Activated CD8-positive, alpha-beta memory T cell treated with anti-CD3 and anti-CD28 coated beads for 4 hours (primary cell): ENCODE data around the gene BRD7.

ENCODE experiments used
- DNase-seq, 2 donors: peaks; one replicate each; pipeline ENCODE4 v3.0.0-alpha.2; 2020; ENCODE audit warnings: low read depth in 2 of 2

Gene BRD7

DNA sequence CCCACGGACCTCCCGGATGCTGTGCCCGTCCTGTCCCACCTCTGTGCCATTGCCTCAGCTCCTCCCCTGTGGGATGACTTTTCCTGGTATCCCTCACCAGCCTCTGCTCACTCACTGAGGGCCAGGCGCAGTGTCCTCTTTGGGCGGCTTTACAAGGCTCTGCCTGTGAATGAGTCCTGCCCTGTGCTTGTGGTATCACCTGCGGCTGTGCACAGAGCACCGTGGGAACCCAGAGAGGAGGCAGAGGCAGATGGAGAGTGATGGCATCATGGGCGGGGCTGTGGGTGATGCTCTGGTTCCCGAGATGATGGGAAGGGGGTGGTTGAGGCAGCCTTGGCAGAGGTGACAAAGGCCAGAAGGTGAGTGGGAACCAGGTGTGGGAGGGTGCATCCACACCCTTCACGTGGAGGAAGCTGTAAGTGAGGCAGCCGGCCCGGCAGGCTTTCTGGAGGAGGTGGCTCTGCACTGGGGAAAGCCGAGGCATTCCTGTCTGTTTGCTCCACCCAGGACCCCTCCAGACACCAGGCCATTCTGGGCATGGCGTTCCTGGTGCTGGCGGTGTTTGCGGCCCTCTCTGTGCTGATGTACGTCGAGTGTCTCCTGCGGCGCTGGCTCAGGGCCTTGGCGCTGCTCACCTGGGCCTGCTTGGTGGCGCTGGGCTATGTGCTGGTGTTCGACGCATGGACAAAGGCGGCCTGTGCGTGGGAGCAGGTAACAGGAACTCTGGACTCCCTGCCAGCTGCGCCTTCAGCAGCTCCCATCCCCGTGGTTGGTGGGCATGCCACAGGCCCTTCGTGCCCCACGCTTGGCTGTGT is 78.6 kb downstream of the BRD7 start:
- no peak for DNase-seq

GRCh38 chr16:50288920-50289319 is 79.9 kb downstream of the BRD7 start:
- DNase-seq: no peak

GRCh38 chr16:50288026-50288425 is 80.8 kb downstream of the BRD7 start:
- no peak for DNase-seq

DNA sequence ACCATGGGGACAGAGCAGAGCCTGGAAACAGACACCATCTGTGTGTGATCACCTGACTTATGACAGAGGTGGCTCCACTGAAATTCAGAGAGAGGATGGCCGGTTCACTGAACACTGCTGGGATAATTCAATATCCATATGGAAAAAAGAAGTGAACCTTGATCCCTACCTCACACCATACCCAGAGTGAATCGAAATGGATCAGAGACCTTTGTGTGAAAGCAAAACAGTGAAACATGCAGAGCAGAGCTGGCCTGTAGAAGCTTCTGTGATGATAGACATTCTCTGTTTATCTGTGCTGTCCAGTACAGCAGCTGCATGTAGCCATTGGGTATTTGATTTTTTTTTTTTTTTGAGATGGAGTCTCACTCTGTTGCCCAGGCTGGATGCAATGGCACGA is 82.1 kb downstream of the BRD7 start:
- no peak for DNase-seq

DNA sequence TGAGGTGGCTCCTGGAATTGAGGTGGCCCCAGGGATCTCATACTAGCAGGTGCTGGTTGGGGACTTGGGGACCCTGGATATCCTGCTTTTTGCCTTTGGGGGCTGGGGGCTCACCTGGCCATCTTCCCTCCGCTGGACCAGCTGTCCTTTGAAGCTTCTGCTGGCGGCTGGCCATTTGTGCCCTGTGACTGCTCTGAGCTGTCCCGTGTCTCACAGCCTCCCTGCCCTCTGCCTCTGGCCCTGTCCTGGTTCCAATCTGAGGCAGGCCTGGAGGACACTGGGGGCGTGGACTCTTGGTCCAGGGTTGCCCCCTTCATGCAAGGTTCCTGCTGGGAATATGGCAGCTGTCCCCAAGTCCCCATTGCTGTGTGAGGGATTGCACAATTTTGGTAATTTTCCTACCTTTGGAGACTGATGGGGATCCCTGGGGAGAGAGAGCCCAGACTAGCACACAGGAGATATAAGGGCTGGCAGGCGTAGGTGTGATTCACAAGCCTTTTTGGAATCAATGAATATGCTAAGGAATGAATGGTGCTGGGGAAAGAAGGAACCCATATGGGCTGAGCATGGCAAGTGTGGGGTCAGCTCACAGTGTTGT is 83.3 kb downstream of the BRD7 start:
- no peak for DNase-seq

GRCh38 chr16:50284131-50284911 is 84.5 kb downstream of the BRD7 start:
- DNase-seq: no peak

GRCh38 chr16:50282955-50283631 is 85.7 kb downstream of the BRD7 start:
- DNase-seq: no peak

DNA sequence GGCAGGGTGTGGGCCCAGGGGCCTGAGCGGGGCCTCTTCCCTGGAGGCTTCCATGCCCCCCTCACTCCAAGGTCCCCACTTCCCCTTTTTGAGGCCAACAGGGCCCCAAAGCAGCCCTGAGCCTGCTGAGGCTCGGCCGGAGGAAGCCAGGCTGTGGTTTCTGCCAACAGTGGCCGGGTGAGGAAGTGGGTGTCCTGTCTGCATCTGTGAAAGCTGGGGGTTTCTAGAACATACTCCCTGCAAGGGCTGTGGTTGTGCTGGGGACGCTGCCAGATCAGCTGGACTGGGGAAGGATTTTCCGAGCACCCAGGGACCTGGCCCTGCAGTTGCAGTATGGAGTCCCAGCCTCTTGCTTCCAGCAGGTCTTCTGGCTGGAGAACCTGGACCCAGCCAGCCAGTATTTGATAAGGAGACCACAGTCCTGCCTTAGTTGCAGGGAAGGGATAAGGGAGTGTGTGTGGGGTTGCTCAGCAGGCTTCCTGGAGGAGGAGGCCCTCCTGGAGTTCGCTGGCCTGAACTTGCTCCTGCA is 86.7 kb downstream of the BRD7 start:
- peak; percentile 33 to 44 for DNase-seq

DNA sequence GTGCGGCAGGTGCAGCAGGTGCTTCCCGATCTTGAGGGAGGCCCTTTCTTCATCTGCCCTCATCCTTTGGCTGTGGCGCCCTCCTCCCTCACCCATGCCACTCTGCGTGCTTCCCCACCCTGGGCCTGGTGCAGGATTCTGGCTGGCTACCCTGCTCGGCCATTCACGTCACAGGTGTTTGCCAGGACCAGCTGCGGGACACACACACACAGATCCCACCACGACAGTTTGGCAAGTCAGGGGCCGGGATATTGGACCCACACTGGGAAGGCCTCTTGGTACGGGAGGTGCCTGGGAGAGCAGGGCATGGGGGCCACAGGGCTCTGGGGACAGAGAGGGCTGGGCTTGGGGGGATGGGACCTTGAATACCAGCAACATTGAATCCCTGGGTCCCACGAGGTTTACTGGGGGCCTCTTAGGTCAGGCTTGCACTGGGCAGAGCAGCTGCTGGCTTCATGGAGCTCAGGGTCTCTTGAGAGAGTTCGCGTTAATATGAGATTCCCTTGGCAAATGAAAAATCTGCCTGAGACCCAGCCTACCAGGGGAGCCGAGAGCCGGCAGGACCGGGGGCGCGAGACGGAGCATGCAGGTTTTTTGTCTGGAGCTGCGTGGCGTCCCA is 87.3 kb downstream of the BRD7 start:
- no peak for DNase-seq

- no peak for DNase-seq
These were observed 87.9 kb downstream of the BRD7 start for GRCh38 chr16:50280932-50281331.

GRCh38 chr16:50279504-50279865 is 89.3 kb downstream of the BRD7 start:
- no peak for DNase-seq

GRCh38 chr16:50278251-50278650 is 90.5 kb downstream of the BRD7 start:
- DNase-seq: no peak

DNA sequence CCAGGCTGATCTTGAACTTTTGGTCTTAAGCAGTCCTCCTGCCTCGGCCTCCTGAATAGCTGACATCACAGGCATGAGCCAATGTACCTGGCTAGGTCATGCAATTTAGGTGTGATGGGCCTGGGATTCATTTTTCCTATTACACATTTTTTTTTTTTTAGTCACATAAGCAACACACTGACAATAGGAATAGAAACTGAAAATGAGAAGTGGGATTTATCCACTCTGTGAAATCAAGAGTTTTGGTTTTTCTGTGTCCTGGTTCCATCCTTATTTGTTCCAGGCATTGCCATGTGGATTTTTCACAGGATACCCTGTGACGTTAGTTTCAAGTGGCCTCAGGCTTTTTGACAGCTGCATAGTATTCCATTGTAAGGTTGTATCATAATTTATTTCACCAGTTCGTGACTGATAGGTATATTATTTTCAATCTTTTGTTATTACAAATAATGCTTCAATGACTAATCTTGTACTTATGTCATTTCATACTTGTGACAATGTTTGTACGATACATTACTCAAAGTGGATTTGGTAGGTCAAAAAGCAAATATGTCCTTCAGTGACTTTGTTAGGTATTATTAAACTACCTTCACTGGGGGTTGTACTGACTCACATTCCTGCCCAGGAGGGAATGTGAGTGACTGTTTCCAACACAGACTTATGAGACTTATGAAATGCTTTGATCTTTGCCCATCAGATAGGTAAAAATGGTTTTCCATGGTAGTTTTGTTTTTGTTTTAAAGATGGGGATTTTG is 91.8 kb downstream of the BRD7 start:
- DNase-seq: no peak

- no peak for DNase-seq
These were observed 92.5 kb downstream of the BRD7 start for GRCh38 chr16:50276326-50276640.

DNA sequence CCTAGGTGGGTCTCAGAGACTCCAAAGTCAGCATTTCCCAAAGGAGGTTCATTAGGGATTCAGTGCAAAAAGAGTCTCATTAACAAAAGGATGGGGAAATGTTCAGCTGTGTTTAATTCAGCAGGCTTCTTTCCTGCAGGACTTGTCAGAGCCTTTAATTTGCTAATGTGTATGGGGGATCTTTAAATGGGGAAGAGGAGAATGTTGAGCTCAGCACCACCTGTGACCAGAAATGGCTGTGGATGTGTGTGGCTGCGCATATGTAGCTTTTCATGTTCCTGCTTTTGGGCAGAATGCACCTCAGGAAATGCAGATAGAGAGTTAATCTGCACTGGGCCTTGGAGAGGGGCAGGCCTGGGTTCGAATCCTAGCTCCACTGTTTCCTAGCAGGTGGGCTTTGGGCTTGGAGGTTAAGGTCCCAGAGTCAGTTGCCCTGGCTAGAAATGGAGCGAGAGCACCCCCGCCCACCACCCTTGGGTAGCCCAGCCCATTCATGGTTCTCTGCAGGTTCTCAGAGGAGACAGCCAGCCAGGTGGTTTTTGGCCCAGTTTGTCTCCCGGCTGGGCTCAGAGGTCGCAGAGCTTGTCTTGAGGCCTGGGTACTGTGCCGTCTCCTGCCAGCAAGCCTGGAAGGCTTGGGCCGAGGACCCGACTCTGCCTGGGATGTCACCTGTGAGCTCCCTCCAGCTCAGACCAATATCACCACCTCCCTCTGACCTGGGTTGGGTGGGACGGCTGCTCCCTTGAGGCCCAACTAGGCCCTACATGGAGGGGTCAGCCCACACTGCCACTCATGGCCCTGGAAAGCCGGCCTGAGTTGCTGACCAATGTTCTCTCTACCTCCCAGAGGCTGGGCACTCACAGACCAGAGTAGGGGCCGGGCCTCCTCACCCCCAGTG is 93.1 kb downstream of the BRD7 start:
- DNase-seq: no peak

GRCh38 chr16:50275098-50275415 is 93.7 kb downstream of the BRD7 start:
- no peak for DNase-seq

DNA sequence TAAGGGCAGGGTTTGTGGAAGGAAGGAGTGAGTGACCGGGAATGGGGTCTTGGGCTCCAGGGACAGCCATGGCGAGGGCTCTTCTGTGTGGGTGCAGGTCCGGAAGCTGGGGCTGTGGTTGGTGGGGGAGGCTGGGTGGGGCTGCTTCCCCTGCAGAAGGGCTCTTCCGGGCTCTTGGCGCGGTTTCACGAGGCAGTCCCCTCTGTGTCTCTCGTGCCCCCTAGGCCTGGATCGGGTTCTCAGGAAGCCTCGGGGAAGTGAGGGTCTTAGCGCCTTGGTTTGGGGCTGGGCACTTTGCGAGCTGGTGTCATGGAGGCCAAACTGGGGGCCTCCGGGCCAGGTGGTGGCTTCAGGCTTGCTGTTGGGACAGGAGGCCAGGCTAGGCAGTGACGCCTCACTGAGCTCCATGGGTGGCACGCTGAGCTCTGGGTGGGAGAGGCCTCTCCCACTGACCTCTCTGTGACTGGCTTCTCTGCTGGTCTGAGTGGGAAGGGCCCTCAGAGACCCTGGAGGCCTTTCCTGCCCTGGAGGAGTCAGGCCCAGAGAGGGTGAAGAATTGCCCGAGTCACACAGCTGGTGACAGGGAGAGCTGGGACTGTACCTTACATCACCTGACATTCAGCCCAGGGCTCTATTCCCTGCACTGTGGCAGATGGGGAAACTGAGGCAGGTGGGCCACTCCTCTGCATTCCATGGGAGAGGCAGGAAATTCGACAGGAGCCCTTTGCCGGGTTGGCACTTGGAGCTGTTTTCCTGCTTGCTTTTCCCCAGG is 94.3 kb downstream of the BRD7 start:
- no peak for DNase-seq

DNA sequence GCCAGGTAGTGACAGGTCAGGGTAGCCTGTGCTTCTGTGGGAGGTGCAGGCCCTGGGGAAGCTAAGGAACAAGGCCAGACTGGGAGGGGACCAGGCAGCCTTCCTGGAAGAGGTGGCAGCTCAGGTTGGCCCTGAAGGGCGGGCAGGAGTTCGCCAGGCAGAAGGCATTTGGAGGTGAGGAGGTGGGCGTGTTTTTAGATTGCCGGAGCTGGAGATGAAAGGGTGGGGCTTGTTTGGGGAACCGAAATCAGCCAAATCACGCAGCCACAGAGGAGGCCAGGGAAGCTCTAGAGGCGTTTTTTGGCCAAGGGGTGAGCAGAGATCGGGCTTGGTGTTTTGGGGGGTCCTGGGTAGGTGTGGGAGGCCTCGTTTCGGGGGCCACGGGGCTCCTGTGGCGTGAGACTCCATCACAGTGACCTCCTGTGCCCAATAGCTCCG is 94.9 kb downstream of the BRD7 start:
- no peak for DNase-seq

GRCh38 chr16:50273382-50273690 is 95.5 kb downstream of the BRD7 start:
- DNase-seq: no peak
